HepG2 (cell line): ENCODE measurements around the gene TTLL1. TPM values are rescaled to one million over a fixed set of nuclear protein-coding genes. Genes with fewer than 3 reads are reported as not detected.

Experiments used
- CREM ChIP-seq, 2 experiments: sonication (generic) in 1 of 2; formaldehyde crosslinking in 1 of 2; IDR thresholded peaks; 2 replicates each; pipeline versions ENCODE4 v1.4.0 to v1.6.1; 2016 to 2020; ENCODE audit warnings: antibody characterized with exemption in 1 of 2, mild to moderate bottlenecking in 1 of 2, missing genetic modification reagents in 1 of 2
- KLF12 ChIP-seq: sonication (generic); formaldehyde crosslinking; IDR thresholded peaks from 2 replicates; pipeline ENCODE4 v1.4.0; 2020; ENCODE audit warnings: missing genetic modification reagents, borderline replicate concordance
- MXD4 ChIP-seq: IDR thresholded peaks from 2 replicates; pipeline ENCODE4 v1.6.1; 2016; ENCODE audit warnings: mild to moderate bottlenecking, missing biosample characterization, missing genetic modification reagents
- SP2 ChIP-seq: sonication (generic); formaldehyde crosslinking; IDR thresholded peaks from 2 replicates; pipeline ENCODE4 v1.5.1; 2020; ENCODE audit warnings: mild to moderate bottlenecking, missing genetic modification reagents
- ZFY ChIP-seq: sonication (generic); formaldehyde crosslinking; IDR thresholded peaks from 2 replicates; pipeline ENCODE4 v1.4.0; 2020; ENCODE audit warnings: missing genetic modification reagents
- ZNF230 ChIP-seq: sonication (generic); formaldehyde crosslinking; IDR thresholded peaks from 2 replicates; pipeline ENCODE4 v1.4.0; 2020; ENCODE audit warnings: mild to moderate bottlenecking, missing genetic modification reagents
- ZNF501 ChIP-seq: sonication (generic); formaldehyde crosslinking; IDR thresholded peaks from 2 replicates; pipeline ENCODE4 v1.5.1; 2020; ENCODE audit warnings: mild to moderate bottlenecking, moderate library complexity, missing genetic modification reagents
- ZNF598 ChIP-seq: sonication (generic); formaldehyde crosslinking; IDR thresholded peaks from 2 replicates; pipeline ENCODE4 v1.5.1; 2020; ENCODE audit warnings: mild to moderate bottlenecking, missing genetic modification reagents, borderline replicate concordance
- ZNF75D ChIP-seq: sonication (generic); formaldehyde crosslinking; IDR thresholded peaks from 2 replicates; pipeline ENCODE4 v1.8.1; 2023; ENCODE audit warnings: missing genetic modification reagents, mild to moderate bottlenecking, borderline replicate concordance
- ZSCAN20 ChIP-seq: sonication (generic); formaldehyde crosslinking; IDR thresholded peaks from 2 replicates; pipeline ENCODE4 v1.4.0; 2020; ENCODE audit warnings: missing genetic modification reagents, mild to moderate bottlenecking, borderline replicate concordance
- polyA plus RNA-seq, 8 experiments: library from polyadenylated mRNA; depleted of rRNA in 3 of 8; stranded (reverse) in 7 of 8; unstranded in 1 of 8; fragments of >200 nt; fragmentation: Illumina TruSeq in 4 of 8; extraction: Trizol in 4 of 8; gene quantifications; 2 replicates each; pipeline versions ENCODE4 v1.2.1 to v1.2.3, GENCODE V29; 2011 to 2016; ENCODE audit warnings: low read depth in 4 of 8, missing spikeins in 1 of 8, mixed read lengths in 1 of 8; ENCODE audit not compliant: insufficient read depth in 1 of 8
- total RNA-seq, 5 experiments: library from RNA; depleted of rRNA; stranded (reverse); fragments of >200 nt; fragmentation: Illumina TruSeq; extraction: Trizol; gene quantifications; 2 replicates each; pipeline ENCODE4 v1.2.3, GENCODE V29; 2016; ENCODE audit warnings: low read depth in 1 of 5
- TF ChIP-seq, protein P1 (sequence below): sonication (generic); formaldehyde crosslinking; IDR thresholded peaks from 2 replicates; pipeline ENCODE4 v1.9.0; 2021; ENCODE audit warnings: missing genetic modification reagents, borderline replicate concordance
- TF ChIP-seq, protein P2 (sequence below), 2 experiments: sonication (generic) in 1 of 2; formaldehyde crosslinking in 1 of 2; IDR thresholded peaks; 2 replicates each; pipeline versions ENCODE4 v1.4.0 to v1.6.1; 2016 to 2020; ENCODE audit warnings: borderline replicate concordance in 1 of 2, low read depth in 1 of 2, mild to moderate bottlenecking in 1 of 2, missing genetic modification reagents in 1 of 2
- TF ChIP-seq, protein P3 (sequence below): sonication (generic); formaldehyde crosslinking; IDR thresholded peaks from 2 replicates; pipeline ENCODE4 v1.4.0; 2020; ENCODE audit warnings: mild to moderate bottlenecking, missing genetic modification reagents
- TF ChIP-seq, protein P4 (sequence below): sonication (generic); formaldehyde crosslinking; IDR thresholded peaks from 2 replicates; pipeline ENCODE4 v1.8.1; 2022; ENCODE audit warnings: low read depth, mild to moderate bottlenecking, missing genetic modification reagents
- TF ChIP-seq, protein P5 (sequence below): IDR thresholded peaks from 2 replicates; pipeline ENCODE4 v1.6.1; 2012; ENCODE audit warnings: inconsistent platforms

TTLL1 gene
- total and polyA plus RNA-seq, 2 of the 13 experiments (the other 11 are each of a cell fraction or from before 2014, with no cell fraction given) = 1.6 to 5.3 TPM

DNA sequence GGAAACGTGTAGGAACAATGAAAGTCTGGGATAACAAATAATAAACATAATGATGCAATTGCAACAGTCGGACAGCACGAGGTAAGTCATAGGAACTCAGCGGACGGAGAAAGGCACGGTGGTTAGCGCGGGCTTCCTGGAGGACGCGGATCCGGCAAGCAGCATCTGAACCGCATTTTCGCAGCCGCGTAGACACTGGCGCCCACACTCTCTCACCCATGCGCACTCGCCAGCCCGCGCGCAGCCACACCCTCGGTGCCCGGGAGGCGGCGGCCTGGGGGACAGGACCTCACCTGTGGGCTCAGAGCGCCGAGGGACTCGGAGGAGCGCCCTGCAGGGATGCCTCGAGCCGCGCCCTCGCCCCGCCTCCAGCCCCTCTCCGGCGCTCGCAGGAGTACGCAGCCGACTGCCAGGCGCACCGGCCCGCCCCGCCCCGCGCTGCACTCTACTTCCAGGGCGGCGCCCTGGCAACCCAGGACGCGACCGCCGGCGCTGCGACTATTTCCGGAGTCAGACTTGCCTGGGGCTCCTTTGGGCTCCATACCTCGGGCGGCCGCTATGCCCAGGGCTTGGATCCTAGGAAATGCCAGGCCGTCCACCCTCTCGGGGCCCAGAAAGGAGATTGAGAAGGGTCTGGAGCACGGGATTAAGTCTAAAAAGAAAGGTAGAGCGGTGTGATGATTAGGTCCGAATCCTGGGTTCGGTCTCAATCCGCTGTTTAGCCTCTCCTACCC, at the start of gene TTLL1 (continued):
- TF ChIP-seq, protein P1, sequence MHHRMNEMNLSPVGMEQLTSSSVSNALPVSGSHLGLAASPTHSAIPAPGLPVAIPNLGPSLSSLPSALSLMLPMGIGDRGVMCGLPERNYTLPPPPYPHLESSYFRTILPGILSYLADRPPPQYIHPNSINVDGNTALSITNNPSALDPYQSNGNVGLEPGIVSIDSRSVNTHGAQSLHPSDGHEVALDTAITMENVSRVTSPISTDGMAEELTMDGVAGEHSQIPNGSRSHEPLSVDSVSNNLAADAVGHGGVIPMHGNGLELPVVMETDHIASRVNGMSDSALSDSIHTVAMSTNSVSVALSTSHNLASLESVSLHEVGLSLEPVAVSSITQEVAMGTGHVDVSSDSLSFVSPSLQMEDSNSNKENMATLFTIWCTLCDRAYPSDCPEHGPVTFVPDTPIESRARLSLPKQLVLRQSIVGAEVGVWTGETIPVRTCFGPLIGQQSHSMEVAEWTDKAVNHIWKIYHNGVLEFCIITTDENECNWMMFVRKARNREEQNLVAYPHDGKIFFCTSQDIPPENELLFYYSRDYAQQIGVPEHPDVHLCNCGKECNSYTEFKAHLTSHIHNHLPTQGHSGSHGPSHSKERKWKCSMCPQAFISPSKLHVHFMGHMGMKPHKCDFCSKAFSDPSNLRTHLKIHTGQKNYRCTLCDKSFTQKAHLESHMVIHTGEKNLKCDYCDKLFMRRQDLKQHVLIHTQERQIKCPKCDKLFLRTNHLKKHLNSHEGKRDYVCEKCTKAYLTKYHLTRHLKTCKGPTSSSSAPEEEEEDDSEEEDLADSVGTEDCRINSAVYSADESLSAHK (CRISPR knock-in tag) = no peak
- TF ChIP-seq ZSCAN20 (no peak), ZNF598 (CRISPR knock-in tag) (peak; percentile 77; the same call in 1 of the 2 replicates), MXD4 (0 out of 2 replicates have a peak, but pooled peaks have one; percentile 59), ZNF75D (CRISPR knock-in tag) (no peak), CREM (IDR thresholded peaks at IDR 0.05) (no peak), CREM (CRISPR knock-in tag; IDR thresholded peaks at IDR 0.05) (no peak), KLF12 (CRISPR knock-in tag) (peak; percentile 74; the same call in 1 of the 2 replicates), ZNF230 (0 out of 2 replicates have a peak, but pooled peaks have one; percentile 53), ZNF501 (CRISPR knock-in tag) (peak; percentile 69), ZFY (CRISPR knock-in tag) (peak; percentile 87), SP2 (peak; percentile 74)
- TF ChIP-seq, protein P2, sequence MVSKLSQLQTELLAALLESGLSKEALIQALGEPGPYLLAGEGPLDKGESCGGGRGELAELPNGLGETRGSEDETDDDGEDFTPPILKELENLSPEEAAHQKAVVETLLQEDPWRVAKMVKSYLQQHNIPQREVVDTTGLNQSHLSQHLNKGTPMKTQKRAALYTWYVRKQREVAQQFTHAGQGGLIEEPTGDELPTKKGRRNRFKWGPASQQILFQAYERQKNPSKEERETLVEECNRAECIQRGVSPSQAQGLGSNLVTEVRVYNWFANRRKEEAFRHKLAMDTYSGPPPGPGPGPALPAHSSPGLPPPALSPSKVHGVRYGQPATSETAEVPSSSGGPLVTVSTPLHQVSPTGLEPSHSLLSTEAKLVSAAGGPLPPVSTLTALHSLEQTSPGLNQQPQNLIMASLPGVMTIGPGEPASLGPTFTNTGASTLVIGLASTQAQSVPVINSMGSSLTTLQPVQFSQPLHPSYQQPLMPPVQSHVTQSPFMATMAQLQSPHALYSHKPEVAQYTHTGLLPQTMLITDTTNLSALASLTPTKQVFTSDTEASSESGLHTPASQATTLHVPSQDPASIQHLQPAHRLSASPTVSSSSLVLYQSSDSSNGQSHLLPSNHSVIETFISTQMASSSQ (IDR thresholded peaks at IDR 0.05; ENCODE audit: low read depth) = no peak
- TF ChIP-seq, protein P2 (CRISPR knock-in tag; IDR thresholded peaks at IDR 0.05; ENCODE audit: borderline replicate concordance) = no peak
- TF ChIP-seq, protein P3, sequence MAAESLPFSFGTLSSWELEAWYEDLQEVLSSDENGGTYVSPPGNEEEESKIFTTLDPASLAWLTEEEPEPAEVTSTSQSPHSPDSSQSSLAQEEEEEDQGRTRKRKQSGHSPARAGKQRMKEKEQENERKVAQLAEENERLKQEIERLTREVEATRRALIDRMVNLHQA = no peak
- TF ChIP-seq, protein P4, sequence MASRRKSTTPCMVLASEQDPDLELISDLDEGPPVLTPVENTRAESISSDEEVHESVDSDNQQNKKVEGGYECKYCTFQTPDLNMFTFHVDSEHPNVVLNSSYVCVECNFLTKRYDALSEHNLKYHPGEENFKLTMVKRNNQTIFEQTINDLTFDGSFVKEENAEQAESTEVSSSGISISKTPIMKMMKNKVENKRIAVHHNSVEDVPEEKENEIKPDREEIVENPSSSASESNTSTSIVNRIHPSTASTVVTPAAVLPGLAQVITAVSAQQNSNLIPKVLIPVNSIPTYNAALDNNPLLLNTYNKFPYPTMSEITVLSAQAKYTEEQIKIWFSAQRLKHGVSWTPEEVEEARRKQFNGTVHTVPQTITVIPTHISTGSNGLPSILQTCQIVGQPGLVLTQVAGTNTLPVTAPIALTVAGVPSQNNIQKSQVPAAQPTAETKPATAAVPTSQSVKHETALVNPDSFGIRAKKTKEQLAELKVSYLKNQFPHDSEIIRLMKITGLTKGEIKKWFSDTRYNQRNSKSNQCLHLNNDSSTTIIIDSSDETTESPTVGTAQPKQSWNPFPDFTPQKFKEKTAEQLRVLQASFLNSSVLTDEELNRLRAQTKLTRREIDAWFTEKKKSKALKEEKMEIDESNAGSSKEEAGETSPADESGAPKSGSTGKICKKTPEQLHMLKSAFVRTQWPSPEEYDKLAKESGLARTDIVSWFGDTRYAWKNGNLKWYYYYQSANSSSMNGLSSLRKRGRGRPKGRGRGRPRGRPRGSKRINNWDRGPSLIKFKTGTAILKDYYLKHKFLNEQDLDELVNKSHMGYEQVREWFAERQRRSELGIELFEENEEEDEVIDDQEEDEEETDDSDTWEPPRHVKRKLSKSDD = no peak
- TF ChIP-seq, protein P5, sequence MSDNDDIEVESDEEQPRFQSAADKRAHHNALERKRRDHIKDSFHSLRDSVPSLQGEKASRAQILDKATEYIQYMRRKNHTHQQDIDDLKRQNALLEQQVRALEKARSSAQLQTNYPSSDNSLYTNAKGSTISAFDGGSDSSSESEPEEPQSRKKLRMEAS = peak; percentile 65
